Measurements from ENCODE around the gene CYREN. TPM values are rescaled to one million over a fixed set of nuclear protein-coding genes. Genes with fewer than 3 reads are reported as not detected.

The CYREN gene
- total RNA-seq, 4 donors from 2014 or later = 41.8 to 50.6 (median 49.4) TPM

- no peak overlapping the region for H3K4me3 ChIP-seq
- 71 to 80% methylated on average over 6 of the region's 6 CpGs for WGBS, 2 donors
- no peaks in the 10 kb centered on the region for H3K9me3 ChIP-seq
- TF ChIP-seq CTCF (IDR thresholded peaks at IDR 0.05) (no peak), EP300 (IDR thresholded peaks at IDR 0.05) (no peak), POLR2A (IDR thresholded peaks at IDR 0.05) (no peak)
- no peaks in the 10 kb centered on the region for H3K27me3 ChIP-seq
- no peak for DNase-seq (ENCODE audit: low spot score in 2 of 2)
- peaks cover 0 to 86% (median 8%) of the 10 kb centered on the region in 3 donors for H3K36me3 ChIP-seq
- no peak overlapping the region for H3K27ac ChIP-seq
- H3K4me1 ChIP-seq = peaks cover 0 to 22% (median under 1%) of the 10 kb centered on the region in 4 donors
Observed at GRCh38 chr7:135204341-135204749, 33.8 kb upstream of the CYREN start.

GRCh38 chr7:135201350-135201749 lies 30.8 kb upstream of the CYREN start:
- TF ChIP-seq EP300 (IDR thresholded peaks at IDR 0.05) (no peak), POLR2A (IDR thresholded peaks at IDR 0.05) (no peak), CTCF (IDR thresholded peaks at IDR 0.05) (no peak)
- Histone ChIP-seq H3K27me3 (no peaks in the 10 kb centered on the region), H3K27ac (no peak overlapping the region), H3K9me3 (no peaks in the 10 kb centered on the region), H3K4me3 (no peak overlapping the region), H3K4me1 (peaks cover 0 to 4% (median 0%) of the 10 kb centered on the region in 4 donors), H3K36me3 (peaks cover 0 to 100% (median 14%) of the 10 kb centered on the region in 3 donors)
- WGBS, 2 donors = 54 to 65% methylated on average over 2 of the region's 2 CpGs
- no peak for DNase-seq (ENCODE audit: low spot score in 2 of 2)

GRCh38 chr7:135200821-135201331 lies 30.4 kb upstream of the CYREN start:
- H3K36me3 ChIP-seq = peaks cover 0 to 100% (median 14%) of the 10 kb centered on the region in 3 donors

GRCh38 chr7:135199439-135199838 lies 28.9 kb upstream of the CYREN start:
- peaks cover 0 to 100% (median 14%) of the 10 kb centered on the region in 3 donors for H3K36me3 ChIP-seq
- no peaks in the 10 kb centered on the region for H3K27me3 ChIP-seq
- no peak overlapping the region for H3K4me3 ChIP-seq
- no peaks in the 10 kb centered on the region for H3K9me3 ChIP-seq
- H3K27ac ChIP-seq = no peak overlapping the region
- peaks cover 0 to 4% (median 0%) of the 10 kb centered on the region in 4 donors for H3K4me1 ChIP-seq
- TF ChIP-seq POLR2A (IDR thresholded peaks at IDR 0.05) (no peak), CTCF (IDR thresholded peaks at IDR 0.05) (no peak), EP300 (IDR thresholded peaks at IDR 0.05) (no peak)
- no peak for DNase-seq (ENCODE audit: low spot score in 2 of 2)
- 71 to 81% methylated on average over 4 of the region's 4 CpGs for WGBS, 2 donors

More at GRCh38 chr7:135200821-135201331, 30.4 kb upstream of the CYREN start:
- 50 to 68% methylated on average over 3 of the region's 3 CpGs for WGBS, 2 donors
- H3K4me3 ChIP-seq = no peak overlapping the region
- H3K27me3 ChIP-seq = no peaks in the 10 kb centered on the region
- H3K9me3 ChIP-seq = no peaks in the 10 kb centered on the region
- no peak for DNase-seq (ENCODE audit: low spot score in 2 of 2)
- TF ChIP-seq EP300 (IDR thresholded peaks at IDR 0.05) (no peak), POLR2A (IDR thresholded peaks at IDR 0.05) (no peak), CTCF (IDR thresholded peaks at IDR 0.05) (no peak)
- H3K27ac ChIP-seq = no peak overlapping the region
- H3K4me1 ChIP-seq = peaks cover 0 to 4% (median 0%) of the 10 kb centered on the region in 4 donors

GRCh38 chr7:135197906-135198655 lies 27.6 kb upstream of the CYREN start:
- 89 to 92% methylated on average over 14 to 15 of the region's 15 CpGs for WGBS, 2 donors
- TF ChIP-seq CTCF (IDR thresholded peaks at IDR 0.05) = no peak
- TF ChIP-seq EP300 (IDR thresholded peaks at IDR 0.05) = no peak
- TF ChIP-seq POLR2A (IDR thresholded peaks at IDR 0.05) = no peak
- Histone ChIP-seq H3K27me3 (no peaks in the 10 kb centered on the region), H3K9me3 (no peaks in the 10 kb centered on the region), H3K27ac (no peak overlapping the region), H3K36me3 (peaks cover 0 to 100% (median 14%) of the 10 kb centered on the region in 3 donors), H3K4me1 (peaks cover 0 to 4% (median 0%) of the 10 kb centered on the region in 4 donors), H3K4me3 (no peak overlapping the region)
- no peak for DNase-seq (ENCODE audit: low spot score in 2 of 2)
